Trophoblast cell (in vitro differentiated cells and primary cell): ENCODE data around the gene NRAP.

Experiments
- DNase-seq, 2 donors: peaks; one replicate each; pipeline ENCODE4 v3.0.0-alpha.2; 2016
- H2AFZ ChIP-seq: 2 replicates; pipeline ENCODE4 v1.6.1; 2013; ENCODE audit warnings: low read length, moderate library complexity, mild to moderate bottlenecking; ENCODE audit not compliant: insufficient read depth, poor library complexity
- H2AK5ac ChIP-seq: 2 replicates; pipeline ENCODE4 v1.6.1; 2013; ENCODE audit warnings: mild to moderate bottlenecking, low read length
- H2BK120ac ChIP-seq: 2 replicates; pipeline ENCODE4 v1.6.1; 2013; ENCODE audit warnings: low read length, mild to moderate bottlenecking, moderate library complexity; ENCODE audit not compliant: insufficient read depth, poor library complexity
- H2BK12ac ChIP-seq: 2 replicates; pipeline ENCODE4 v1.6.1; 2013; ENCODE audit warnings: mild to moderate bottlenecking, low read length, moderate library complexity
- H2BK5ac ChIP-seq: 2 replicates; pipeline ENCODE4 v1.6.1; 2013; ENCODE audit warnings: low read length, low read depth, moderate library complexity, mild to moderate bottlenecking; ENCODE audit not compliant: poor library complexity
- H3K14ac ChIP-seq: 2 replicates; pipeline ENCODE4 v1.6.1; 2013; ENCODE audit warnings: mild to moderate bottlenecking, low read length
- H3K18ac ChIP-seq: 2 replicates; pipeline ENCODE4 v1.6.1; 2013; ENCODE audit warnings: mild to moderate bottlenecking, low read length
- H3K23ac ChIP-seq: 2 replicates; pipeline ENCODE4 v1.6.1; 2013; ENCODE audit warnings: low read length
- H3K27ac ChIP-seq: 2 replicates; pipeline ENCODE4 v1.5.1; 2013; ENCODE audit warnings: low read depth, mild to moderate bottlenecking, inconsistent platforms, low read length, moderate library complexity
- H3K27me3 ChIP-seq: 2 replicates; pipeline ENCODE4 v1.6.1; 2013; ENCODE audit warnings: inconsistent platforms, mild to moderate bottlenecking, low read length, moderate library complexity; ENCODE audit not compliant: insufficient read depth
- H3K36me3 ChIP-seq, 2 experiments: 1 replicate in 1 of 2; 2 replicates in 1 of 2; pipeline ENCODE4 v1.6.1; 2013; ENCODE audit warnings: low read length in 2 of 2, mild to moderate bottlenecking in 2 of 2, moderate library complexity in 1 of 2; ENCODE audit not compliant: insufficient read depth in 2 of 2, control insufficient read depth in 1 of 2
- H3K4ac ChIP-seq: 2 replicates; pipeline ENCODE4 v1.6.1; 2013; ENCODE audit warnings: low read depth, mild to moderate bottlenecking, low read length, moderate library complexity
- H3K4me1 ChIP-seq, 2 experiments: 1 replicate in 1 of 2; 2 replicates in 1 of 2; pipeline ENCODE4 v1.6.1; 2013; ENCODE audit warnings: low read length in 2 of 2, mild to moderate bottlenecking in 2 of 2, moderate library complexity in 1 of 2; ENCODE audit not compliant: insufficient read depth in 2 of 2, control insufficient read depth in 1 of 2
- H3K4me2 ChIP-seq: 2 replicates; pipeline ENCODE4 v1.6.1; 2013; ENCODE audit warnings: inconsistent platforms, mild to moderate bottlenecking, low read length, moderate library complexity
- H3K4me3 ChIP-seq: 2 replicates; pipeline ENCODE4 v1.5.1; 2013; ENCODE audit warnings: mild to moderate bottlenecking, low read depth, low read length, inconsistent platforms
- H3K79me1 ChIP-seq: one replicate; pipeline ENCODE4 v1.6.1; 2013; ENCODE audit warnings: low read length
- H3K79me2 ChIP-seq: 2 replicates; pipeline ENCODE4 v1.6.1; 2013; ENCODE audit warnings: low read length, mild to moderate bottlenecking; ENCODE audit not compliant: control insufficient read depth, insufficient read depth, poor library complexity
- H3K9ac ChIP-seq: 2 replicates; pipeline ENCODE4 v1.6.1; 2013; ENCODE audit warnings: mild to moderate bottlenecking, low read length
- H3K9me3 ChIP-seq: 2 replicates; pipeline ENCODE4 v1.6.1; 2013; ENCODE audit warnings: low read depth, mild to moderate bottlenecking, control low read depth, inconsistent platforms, low read length; ENCODE audit not compliant: insufficient read depth
- H4K12ac ChIP-seq: 2 replicates; pipeline ENCODE4 v1.6.1; 2013; ENCODE audit warnings: low read depth, mild to moderate bottlenecking, low read length, moderate library complexity
- H4K8ac ChIP-seq: 2 replicates; pipeline ENCODE4 v1.6.1; 2013; ENCODE audit warnings: low read depth, mild to moderate bottlenecking, low read length, moderate library complexity
- H4K91ac ChIP-seq: one replicate; pipeline ENCODE4 v1.6.1; 2013; ENCODE audit warnings: low read depth, mild to moderate bottlenecking, low read length, moderate library complexity
- WGBS: extraction: QIAGEN DNeasy Blood & Tissue Kit; methylation state at CpG from one replicate; pipeline ENCODE4 v1.1.7; 2013; ENCODE audit warnings: missing lambda C conversion rate; ENCODE audit not compliant: insufficient read length, insufficient coverage; ENCODE audit errors: extremely low coverage; 5-methylcytosine and 5-hydroxymethylcytosine counted together

Gene NRAP

GRCh38 chr10:113609704-113610108, 54.1 kb downstream of the NRAP start:
- Histone ChIP-seq H2BK120ac (no peak overlapping the region), H3K18ac (no peak overlapping the region), H3K4ac (no peak overlapping the region), H3K9me3 (no peaks in the 10 kb centered on the region), H4K91ac (no peak overlapping the region), H3K27ac (no peak overlapping the region), H4K8ac (no peak overlapping the region), H3K36me3 (no peaks in the 10 kb centered on the region), H2AFZ (no peak overlapping the region), H3K79me1 (no peaks in the 10 kb centered on the region), H2AK5ac (no peak overlapping the region), H3K4me3 (no peak overlapping the region), H3K79me2 (no peaks in the 10 kb centered on the region), H2BK12ac (no peak overlapping the region), H3K4me1 (no peaks in the 10 kb centered on the region), H4K12ac (no peak overlapping the region), H3K9ac (no peak overlapping the region), H3K4me2 (no peak overlapping the region), H2BK5ac (no peak overlapping the region), H3K14ac (no peak overlapping the region), H3K27me3 (no peaks in the 10 kb centered on the region), H3K23ac (no peak overlapping the region)
- WGBS, result no CpG with 5 or more reads among the region's 4 CpGs
- no peak for DNase-seq

DNA sequence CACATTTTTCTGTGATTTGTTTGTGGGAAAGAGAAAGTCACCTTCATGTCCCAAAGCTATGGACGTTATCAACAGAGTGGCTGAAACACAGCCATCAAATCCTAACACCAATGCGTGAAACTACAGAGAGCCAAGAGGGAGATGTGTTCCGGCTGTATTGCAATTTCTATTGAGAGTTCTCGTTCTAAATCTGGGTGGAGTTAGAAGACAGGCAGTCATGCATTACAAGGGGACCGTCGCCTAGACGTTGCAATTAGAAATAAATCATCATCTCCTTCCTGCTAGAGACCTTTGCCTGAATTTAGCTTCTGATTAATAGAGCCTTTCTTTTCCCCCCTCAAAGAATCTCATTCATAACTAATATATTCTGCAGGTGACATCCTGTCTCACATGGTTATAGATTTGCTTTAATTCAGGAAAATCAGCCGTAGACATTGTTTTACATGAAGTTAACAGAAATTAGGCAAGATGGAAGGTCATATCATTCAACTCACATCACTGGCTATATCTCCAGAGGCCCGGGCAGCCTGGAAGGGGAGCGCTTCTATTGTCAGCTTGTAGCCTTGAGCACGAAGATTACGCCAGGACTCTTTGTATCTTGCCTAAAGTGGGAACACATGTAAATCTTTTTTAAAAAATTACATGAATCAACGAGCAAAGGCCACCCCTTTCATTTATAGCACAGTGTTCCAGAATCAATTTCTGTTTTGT, 58.4 kb downstream of the NRAP start:
- Histone ChIP-seq H3K4me1 (no peaks in the 10 kb centered on the region), H4K12ac (no peak overlapping the region), H3K27me3 (no peaks in the 10 kb centered on the region), H3K23ac (no peak overlapping the region), H3K14ac (no peak overlapping the region), H3K27ac (no peak overlapping the region), H3K4me3 (no peak overlapping the region), H4K8ac (no peak overlapping the region), H2BK12ac (no peak overlapping the region), H3K4me2 (no peak overlapping the region), H3K9me3 (no peaks in the 10 kb centered on the region), H2BK5ac (no peak overlapping the region), H3K18ac (no peak overlapping the region), H2AK5ac (no peak overlapping the region), H2BK120ac (no peak overlapping the region), H2AFZ (no peak overlapping the region), H3K79me2 (no peaks in the 10 kb centered on the region), H4K91ac (no peak overlapping the region), H3K9ac (no peak overlapping the region), H3K79me1 (no peaks in the 10 kb centered on the region), H3K4ac (no peak overlapping the region), H3K36me3 (no peaks in the 10 kb centered on the region)
- WGBS, result no CpG with 5 or more reads among the region's 13 CpGs
- DNase-seq, result no peak

DNA sequence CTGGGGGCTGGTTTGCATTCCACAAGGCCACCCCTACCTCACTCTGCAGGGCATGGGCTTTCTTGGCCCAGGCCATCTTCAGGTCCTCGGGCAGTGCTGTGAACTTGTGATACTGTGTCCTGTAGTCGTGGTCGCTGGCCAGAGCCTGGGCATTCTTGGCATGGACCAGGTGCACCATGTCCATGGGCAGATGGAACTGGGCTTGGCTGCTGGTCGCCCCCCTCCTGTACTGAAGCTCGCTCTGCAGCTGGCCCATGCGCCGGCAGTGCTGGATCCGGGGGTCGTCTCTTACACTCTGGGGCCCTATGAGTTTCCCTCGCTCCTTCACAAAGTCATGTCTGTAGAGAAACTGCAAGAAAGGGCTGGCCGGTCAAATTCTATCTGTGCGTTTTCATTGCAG, 59.3 kb downstream of the NRAP start:
- no peak overlapping the region for H3K4ac ChIP-seq
- no peak overlapping the region for H4K8ac ChIP-seq
- H3K4me3 ChIP-seq, result no peak overlapping the region
- H3K18ac ChIP-seq, result no peak overlapping the region
- H3K27me3 ChIP-seq, result no peaks in the 10 kb centered on the region
- no peak overlapping the region for H3K23ac ChIP-seq
- H3K4me2 ChIP-seq, result no peak overlapping the region
- no CpG with 5 or more reads among the region's 12 CpGs for WGBS
- H3K4me1 ChIP-seq, result no peaks in the 10 kb centered on the region
- H3K79me2 ChIP-seq, result no peaks in the 10 kb centered on the region
- no peaks in the 10 kb centered on the region for H3K36me3 ChIP-seq
- no peak overlapping the region for H2AFZ ChIP-seq
- H3K27ac ChIP-seq, result no peak overlapping the region
- DNase-seq, result no peak
- no peak overlapping the region for H3K14ac ChIP-seq
- no peak overlapping the region for H4K12ac ChIP-seq
- H2BK5ac ChIP-seq, result no peak overlapping the region
- no peak overlapping the region for H3K9ac ChIP-seq
- H2AK5ac ChIP-seq, result no peak overlapping the region
- no peaks in the 10 kb centered on the region for H3K9me3 ChIP-seq
- no peak overlapping the region for H4K91ac ChIP-seq
- H3K79me1 ChIP-seq, result no peaks in the 10 kb centered on the region
- H2BK12ac ChIP-seq, result no peak overlapping the region
- H2BK120ac ChIP-seq, result no peak overlapping the region

DNA sequence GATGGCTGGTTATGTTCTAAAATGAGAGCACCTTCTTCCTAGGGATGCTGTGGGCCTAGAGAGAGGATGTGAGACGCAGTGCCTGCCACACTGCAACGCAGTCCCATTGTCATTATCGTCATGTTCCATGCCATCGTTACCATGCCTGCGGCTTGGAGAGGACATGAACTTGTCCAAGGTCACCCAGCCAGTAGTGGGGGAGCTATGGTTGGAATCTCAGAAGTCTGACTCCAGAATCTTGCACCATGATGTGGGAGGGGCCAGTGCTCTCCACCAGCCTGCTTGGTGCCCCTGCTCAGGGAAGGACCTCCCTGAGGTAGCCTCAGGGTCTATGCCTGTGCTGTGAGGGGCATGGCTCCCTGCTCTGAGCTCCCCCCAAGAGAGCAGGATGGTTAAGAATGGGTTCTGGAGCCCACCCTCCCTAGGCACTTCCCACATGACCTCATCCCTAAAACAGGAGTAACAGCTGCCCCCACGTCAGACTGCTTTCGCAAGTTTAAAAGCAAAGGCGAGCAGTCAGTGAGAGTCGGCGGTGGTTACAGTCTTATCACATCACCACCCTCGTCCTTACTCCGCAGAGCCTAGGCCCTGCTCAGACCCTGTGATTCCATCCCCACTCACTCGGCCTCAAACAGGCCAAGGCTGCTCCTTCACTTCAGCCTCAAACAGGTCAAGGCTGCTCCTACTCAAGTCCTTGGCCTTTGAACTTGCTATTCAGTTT, 60.6 kb downstream of the NRAP start:
- Histone ChIP-seq H3K4ac (no peak overlapping the region), H3K9ac (no peak overlapping the region), H3K27ac (no peak overlapping the region), H3K79me2 (no peaks in the 10 kb centered on the region), H3K4me1 (no peaks in the 10 kb centered on the region), H2AFZ (no peak overlapping the region), H3K36me3 (no peaks in the 10 kb centered on the region), H2AK5ac (no peak overlapping the region), H3K23ac (no peak overlapping the region), H3K79me1 (no peaks in the 10 kb centered on the region), H3K18ac (no peak overlapping the region), H2BK12ac (no peak overlapping the region), H4K91ac (no peak overlapping the region), H4K8ac (no peak overlapping the region), H3K9me3 (no peaks in the 10 kb centered on the region), H2BK5ac (no peak overlapping the region), H2BK120ac (no peak overlapping the region), H3K4me3 (no peak overlapping the region), H3K14ac (no peak overlapping the region), H3K27me3 (no peaks in the 10 kb centered on the region), H4K12ac (no peak overlapping the region), H3K4me2 (no peak overlapping the region)
- DNase-seq, result peak; percentile 72 to 89
- WGBS, result no CpG with 5 or more reads among the region's 13 CpGs
